Measurements from ENCODE around the gene CLEC2A. TPM values are rescaled to one million over a fixed set of nuclear protein-coding genes. Genes with fewer than 3 reads are reported as not detected.

The CLEC2A gene
- polyA plus RNA-seq, 1 donor from 2014 or later = not detected

DNA sequence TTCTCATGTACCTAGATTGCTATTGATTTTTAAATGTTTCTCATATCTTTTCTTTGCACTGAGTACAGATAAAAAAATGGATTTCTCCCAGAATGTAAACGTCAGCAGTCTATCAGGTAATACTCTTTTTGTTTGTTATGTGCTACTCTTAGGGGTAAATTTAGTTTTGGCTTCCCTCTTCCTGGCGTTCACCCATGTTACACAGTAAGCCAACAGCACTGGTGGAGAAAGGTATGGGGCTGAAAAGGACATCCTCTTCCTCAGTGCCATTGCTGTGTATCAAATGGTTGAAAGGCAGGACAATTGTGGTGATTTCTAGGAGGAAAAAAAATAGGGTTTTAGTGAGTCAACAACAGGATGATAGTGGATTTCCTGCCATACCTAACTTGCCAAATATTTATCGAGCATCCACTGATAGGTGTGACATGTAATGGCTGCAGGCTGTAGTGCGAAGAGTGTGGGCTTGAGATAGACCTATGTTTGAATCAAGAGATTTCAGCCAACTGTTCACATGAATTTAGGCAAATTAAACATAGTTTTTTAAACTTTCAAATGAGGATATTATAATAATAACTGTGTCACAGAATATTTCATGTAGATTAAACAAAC, 43.4 kb downstream of the CLEC2A start:
- no peaks in the 10 kb centered on the region for H3K27me3 ChIP-seq (ENCODE audit: insufficient read depth, low read depth, low read length)
- no peaks in the 10 kb centered on the region for H3F3A ChIP-seq (ENCODE audit: insufficient read depth, low read length, poor library complexity, severe bottlenecking)
- no peak overlapping the region for H3K27ac ChIP-seq (ENCODE audit: low read length)
- H3K9me2 ChIP-seq (ENCODE audit: insufficient read depth, low read length) = no peaks in the 10 kb centered on the region
- H2AFZ ChIP-seq (ENCODE audit: low read depth, low read length) = no peak overlapping the region
- H3K4me3 ChIP-seq (ENCODE audit: low read length) = no peak overlapping the region
- H3K36me3 ChIP-seq (ENCODE audit: insufficient read depth, low read length) = no peaks in the 10 kb centered on the region
- no peaks in the 10 kb centered on the region for H3K9me3 ChIP-seq (ENCODE audit: low read length)
- TF ChIP-seq RAD21 (conservative IDR thresholded peaks at IDR 0.05) (no peak), EZH2 (IDR thresholded peaks at IDR 0.05; ENCODE audit: borderline replicate concordance, insufficient read depth, low read length, poor library complexity, severe bottlenecking) (no peak), SMC3 (conservative IDR thresholded peaks at IDR 0.05; ENCODE audit: poor library complexity) (no peak), MXI1 (conservative IDR thresholded peaks at IDR 0.05; ENCODE audit: poor library complexity, severe bottlenecking) (no peak), TAF1 (IDR thresholded peaks at IDR 0.05; ENCODE audit: low read depth) (no peak), EP300 (conservative IDR thresholded peaks at IDR 0.05; ENCODE audit: poor library complexity, severe bottlenecking) (no peak), REST (IDR thresholded peaks at IDR 0.05; ENCODE audit: borderline replicate concordance) (no peak), CTCF (IDR thresholded peaks at IDR 0.05; ENCODE audit: poor library complexity, severe bottlenecking) (no peak), POLR2AphosphoS5 (IDR thresholded peaks at IDR 0.05) (no peak)
- H3K79me2 ChIP-seq (replicated peaks; ENCODE audit: insufficient read depth, low read length) = no peaks in the 10 kb centered on the region
- H4K20me1 ChIP-seq (ENCODE audit: insufficient read depth) = no peaks in the 10 kb centered on the region
- no peak overlapping the region for H3K9ac ChIP-seq (ENCODE audit: low read length)
- no peak overlapping the region for H3K4me2 ChIP-seq (ENCODE audit: low read length)

GRCh38 chr12:9883175-9883574, 49.0 kb downstream of the CLEC2A start:
- no peaks in the 10 kb centered on the region for H3K9me3 ChIP-seq (ENCODE audit: low read length)
- no peaks in the 10 kb centered on the region for H3K27me3 ChIP-seq (ENCODE audit: insufficient read depth, low read depth, low read length)
- H3K4me3 ChIP-seq (ENCODE audit: low read length) = no peak overlapping the region
- H3K9ac ChIP-seq (ENCODE audit: low read length) = no peak overlapping the region
- no peaks in the 10 kb centered on the region for H4K20me1 ChIP-seq (ENCODE audit: insufficient read depth)
- H2AFZ ChIP-seq (ENCODE audit: low read depth, low read length) = no peak overlapping the region
- no peaks in the 10 kb centered on the region for H3F3A ChIP-seq (ENCODE audit: insufficient read depth, low read length, poor library complexity, severe bottlenecking)
- no peaks in the 10 kb centered on the region for H3K79me2 ChIP-seq (replicated peaks; ENCODE audit: insufficient read depth, low read length)
- H3K9me2 ChIP-seq (ENCODE audit: insufficient read depth, low read length) = no peaks in the 10 kb centered on the region
- no peak overlapping the region for H3K27ac ChIP-seq (ENCODE audit: low read length)
- TF ChIP-seq RAD21 (conservative IDR thresholded peaks at IDR 0.05) = no peak
- TF ChIP-seq MXI1 (conservative IDR thresholded peaks at IDR 0.05; ENCODE audit: poor library complexity, severe bottlenecking) = no peak
- no peak for TF ChIP-seq TAF1 (IDR thresholded peaks at IDR 0.05; ENCODE audit: low read depth)
- no peak for TF ChIP-seq POLR2AphosphoS5 (IDR thresholded peaks at IDR 0.05)
- TF ChIP-seq EZH2 (IDR thresholded peaks at IDR 0.05; ENCODE audit: borderline replicate concordance, insufficient read depth, low read length, poor library complexity, severe bottlenecking) = no peak
- TF ChIP-seq EP300 (conservative IDR thresholded peaks at IDR 0.05; ENCODE audit: poor library complexity, severe bottlenecking) = no peak
- no peak for TF ChIP-seq REST (IDR thresholded peaks at IDR 0.05; ENCODE audit: borderline replicate concordance)
- TF ChIP-seq CTCF (IDR thresholded peaks at IDR 0.05; ENCODE audit: poor library complexity, severe bottlenecking) = no peak
- TF ChIP-seq SMC3 (conservative IDR thresholded peaks at IDR 0.05; ENCODE audit: poor library complexity) = no peak
- H3K4me2 ChIP-seq (ENCODE audit: low read length) = no peak overlapping the region
- no peaks in the 10 kb centered on the region for H3K36me3 ChIP-seq (ENCODE audit: insufficient read depth, low read length)

Measured in neural cell (in vitro differentiated cells).